ENCODE results near the gene STX1A.

- TF ChIP-seq POLR2A (IDR thresholded peaks at IDR 0.05; ENCODE audit: low read length): no peak
- TF ChIP-seq GATA1 (IDR thresholded peaks at IDR 0.05; ENCODE audit: low read depth, low read length): no peak
Observed at GRCh38 chr7:73728551-73728950, 9.1 kb upstream of the STX1A start.

Data from erythroblast (primary cell).